ENCODE results near the gene BMF.

DNA sequence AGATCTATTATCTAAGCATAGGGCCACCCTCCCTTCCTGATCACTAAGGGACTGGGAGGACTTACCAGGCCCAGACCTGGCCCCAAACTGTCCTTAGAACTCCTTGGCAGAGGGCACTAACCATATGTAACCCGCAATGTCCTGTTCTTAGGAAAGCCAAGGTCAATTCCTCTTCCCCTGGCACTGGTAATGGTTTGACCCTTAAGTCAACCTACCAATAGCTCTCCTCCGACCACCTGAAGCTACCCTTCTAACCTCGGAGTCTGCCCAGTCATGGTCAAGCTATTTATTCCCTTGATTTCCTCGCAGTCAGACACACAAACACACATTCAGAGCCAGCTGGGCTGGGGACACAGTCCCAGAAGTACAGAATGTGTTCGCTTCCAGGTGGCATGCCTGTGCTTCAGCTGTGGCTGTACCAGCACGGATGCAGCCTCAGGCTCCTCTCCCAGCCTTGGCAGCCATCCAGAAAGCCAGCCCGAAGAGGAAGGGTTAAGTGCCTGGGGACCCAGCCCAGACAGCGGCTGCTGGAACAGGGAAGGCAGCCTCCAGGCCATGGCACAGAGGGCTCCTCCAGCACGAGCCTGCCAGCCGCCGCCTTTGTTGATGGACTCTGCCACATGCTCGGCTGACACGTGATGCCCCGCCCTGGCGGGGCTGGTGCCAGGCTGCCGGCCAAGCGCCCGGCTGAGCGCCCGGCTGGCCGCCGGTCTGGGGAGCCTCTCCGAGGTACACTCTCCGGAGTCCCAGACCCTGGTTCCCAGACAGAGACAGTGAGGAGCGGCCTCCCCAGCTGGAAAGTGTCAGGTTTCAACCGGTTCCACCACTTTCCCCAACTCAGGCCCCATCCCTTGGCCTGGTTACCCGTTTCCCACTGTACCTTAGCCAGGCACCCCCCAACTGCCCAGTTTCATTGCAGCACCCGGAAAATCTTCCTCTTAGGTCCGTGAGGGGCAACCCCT is 5.5 kb downstream of the BMF start:
- TF ChIP-seq, protein P1, sequence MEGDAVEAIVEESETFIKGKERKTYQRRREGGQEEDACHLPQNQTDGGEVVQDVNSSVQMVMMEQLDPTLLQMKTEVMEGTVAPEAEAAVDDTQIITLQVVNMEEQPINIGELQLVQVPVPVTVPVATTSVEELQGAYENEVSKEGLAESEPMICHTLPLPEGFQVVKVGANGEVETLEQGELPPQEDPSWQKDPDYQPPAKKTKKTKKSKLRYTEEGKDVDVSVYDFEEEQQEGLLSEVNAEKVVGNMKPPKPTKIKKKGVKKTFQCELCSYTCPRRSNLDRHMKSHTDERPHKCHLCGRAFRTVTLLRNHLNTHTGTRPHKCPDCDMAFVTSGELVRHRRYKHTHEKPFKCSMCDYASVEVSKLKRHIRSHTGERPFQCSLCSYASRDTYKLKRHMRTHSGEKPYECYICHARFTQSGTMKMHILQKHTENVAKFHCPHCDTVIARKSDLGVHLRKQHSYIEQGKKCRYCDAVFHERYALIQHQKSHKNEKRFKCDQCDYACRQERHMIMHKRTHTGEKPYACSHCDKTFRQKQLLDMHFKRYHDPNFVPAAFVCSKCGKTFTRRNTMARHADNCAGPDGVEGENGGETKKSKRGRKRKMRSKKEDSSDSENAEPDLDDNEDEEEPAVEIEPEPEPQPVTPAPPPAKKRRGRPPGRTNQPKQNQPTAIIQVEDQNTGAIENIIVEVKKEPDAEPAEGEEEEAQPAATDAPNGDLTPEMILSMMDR (conservative IDR thresholded peaks at IDR 0.05; ENCODE audit: low read length) = no peak
- no peak for TF ChIP-seq EZH2phosphoT487 (IDR thresholded peaks at IDR 0.05; ENCODE audit: borderline replicate concordance, low read depth, low read length)
